ENCODE data around the gene NAALADL1.
"Not testable (repeated sequence)": the region's sequence is repeated elsewhere in the genome, so short reads cannot be mapped to it uniquely, and the experiment has no call there.

NAALADL1 gene

GRCh38 chr11:65051398-65051858, 6.9 kb downstream of the NAALADL1 start:
- no peak for DNase-seq (ENCODE audit: low read depth, low spot score)

GRCh38 chr11:65047581-65048422, 10.6 kb downstream of the NAALADL1 start:
- DNase-seq (ENCODE audit: low read depth, low spot score) = no peak

- no peak for DNase-seq (ENCODE audit: low read depth, low spot score)
Observed at GRCh38 chr11:65045728-65046127, 12.6 kb downstream of the NAALADL1 start.

GRCh38 chr11:65045061-65045460, 13.3 kb downstream of the NAALADL1 start:
- DNase-seq (ENCODE audit: low read depth, low spot score) = no peak

GRCh38 chr11:65043881-65044501, 14.4 kb downstream of the NAALADL1 start:
- peak; percentile 61 for DNase-seq (ENCODE audit: low read depth, low spot score)

GRCh38 chr11:65042891-65043290, 15.5 kb downstream of the NAALADL1 start:
- no peak for DNase-seq (ENCODE audit: low read depth, low spot score)

GRCh38 chr11:65040847-65041622, 17.3 kb downstream of the NAALADL1 start, which contains the start of gene SAC3D1:
Gene SAC3D1, plus strand, starts transcription at chr11:65041210. Its CDS starts 83 bp downstream, at chr11:65041293.
- peak; percentile 97 for DNase-seq (ENCODE audit: low read depth, low spot score)

GRCh38 chr11:65040520-65040846, 17.9 kb downstream of the NAALADL1 start:
- no peak for DNase-seq (ENCODE audit: low read depth, low spot score)

GRCh38 chr11:65036931-65037330, 21.4 kb downstream of the NAALADL1 start:
- no peak for DNase-seq (ENCODE audit: low read depth, low spot score)

- no peak for DNase-seq (ENCODE audit: low read depth, low spot score)
Observed at GRCh38 chr11:65035579-65035978, 22.8 kb downstream of the NAALADL1 start.

- no peak for DNase-seq (ENCODE audit: low read depth, low spot score)
Observed at GRCh38 chr11:65034423-65034822, 23.9 kb downstream of the NAALADL1 start.

- DNase-seq (ENCODE audit: low read depth, low spot score) = peak; percentile 36
Observed at GRCh38 chr11:65032216-65032615, 26.1 kb downstream of the NAALADL1 start.

GRCh38 chr11:65027213-65028067, 30.9 kb downstream of the NAALADL1 start, which contains the start of gene SNX15:
Gene SNX15, plus strand, starts transcription at chr11:65027439. Its CDS starts 99 bp downstream, at chr11:65027538.
- DNase-seq (ENCODE audit: low read depth, low spot score) = peak; percentile 97

- no peak for DNase-seq (ENCODE audit: low read depth, low spot score)
Observed at GRCh38 chr11:65026810-65027209, 31.5 kb downstream of the NAALADL1 start.

- DNase-seq (ENCODE audit: low read depth, low spot score) = not testable (repeated sequence)
Observed at GRCh38 chr11:65023502-65023901, 34.9 kb downstream of the NAALADL1 start.

- no peak for DNase-seq (ENCODE audit: low read depth, low spot score)
Observed at GRCh38 chr11:65021509-65021908, 36.8 kb downstream of the NAALADL1 start.

- DNase-seq (ENCODE audit: low read depth, low spot score) = no peak
Observed at GRCh38 chr11:65021003-65021402, 37.4 kb downstream of the NAALADL1 start.

GRCh38 chr11:65019824-65020223, 38.5 kb downstream of the NAALADL1 start:
- no peak for DNase-seq (ENCODE audit: low read depth, low spot score)

GRCh38 chr11:65017937-65018336, 40.4 kb downstream of the NAALADL1 start:
- no peak for DNase-seq (ENCODE audit: low read depth, low spot score)

- no peak for DNase-seq (ENCODE audit: low read depth, low spot score)
Observed at GRCh38 chr11:65016705-65017104, 41.6 kb downstream of the NAALADL1 start.

- DNase-seq (ENCODE audit: low read depth, low spot score) = no peak
Observed at GRCh38 chr11:65014726-65015227, 43.6 kb downstream of the NAALADL1 start.

All from ELF-1 (cell line).